Astrocyte (in vitro differentiated cells and primary cell): ENCODE data around the gene SMPD3.

ENCODE experiments used
- EZH2 ChIP-seq: IDR thresholded peaks from 2 replicates; pipeline ENCODE4 v1.6.1; 2012; ENCODE audit warnings: mild to moderate bottlenecking, low read length, inconsistent platforms; ENCODE audit not compliant: insufficient read depth
- TF ChIP-seq, protein P1 (sequence below): IDR thresholded peaks from 2 replicates; pipeline ENCODE4 v1.5.1; 2011; ENCODE audit warnings: low read depth, mild to moderate bottlenecking, inconsistent platforms, low read length, moderate library complexity; ENCODE audit not compliant: insufficient read depth

DNA sequence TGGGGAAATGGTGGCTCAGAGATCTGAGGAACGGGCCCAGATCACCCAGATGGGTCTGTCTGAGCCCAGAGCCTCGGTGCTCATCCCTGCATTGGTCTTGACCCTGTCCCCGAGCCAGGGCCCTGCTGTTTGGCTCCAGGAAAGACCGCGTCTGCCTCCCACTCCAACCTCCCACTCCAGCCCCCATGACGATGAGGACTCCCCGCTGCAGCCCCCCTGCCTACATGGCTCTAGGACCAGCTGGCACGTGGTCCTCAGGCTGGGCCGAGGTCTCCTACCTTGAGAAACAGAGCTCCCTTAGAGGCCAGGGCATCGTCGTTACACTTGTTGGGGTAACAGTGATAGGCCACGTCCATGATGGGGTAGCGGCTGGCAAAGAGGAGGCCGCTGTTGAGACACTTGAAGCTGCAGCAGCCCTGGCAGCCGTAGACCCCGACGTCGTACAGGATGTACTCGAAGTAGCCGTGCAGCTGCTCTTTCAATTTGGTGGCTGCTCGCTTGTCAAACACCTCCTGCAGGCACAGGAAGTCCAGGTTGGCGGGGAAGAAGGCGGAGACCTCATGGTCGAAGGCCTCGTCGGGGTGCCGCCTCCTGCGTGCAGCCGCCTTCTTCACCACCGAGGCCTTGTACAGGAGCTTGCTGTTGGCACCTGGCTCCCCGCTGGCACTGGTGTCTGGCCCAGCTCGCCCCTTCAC, 77.6 kb downstream of the SMPD3 start:
- TF ChIP-seq, protein P1, sequence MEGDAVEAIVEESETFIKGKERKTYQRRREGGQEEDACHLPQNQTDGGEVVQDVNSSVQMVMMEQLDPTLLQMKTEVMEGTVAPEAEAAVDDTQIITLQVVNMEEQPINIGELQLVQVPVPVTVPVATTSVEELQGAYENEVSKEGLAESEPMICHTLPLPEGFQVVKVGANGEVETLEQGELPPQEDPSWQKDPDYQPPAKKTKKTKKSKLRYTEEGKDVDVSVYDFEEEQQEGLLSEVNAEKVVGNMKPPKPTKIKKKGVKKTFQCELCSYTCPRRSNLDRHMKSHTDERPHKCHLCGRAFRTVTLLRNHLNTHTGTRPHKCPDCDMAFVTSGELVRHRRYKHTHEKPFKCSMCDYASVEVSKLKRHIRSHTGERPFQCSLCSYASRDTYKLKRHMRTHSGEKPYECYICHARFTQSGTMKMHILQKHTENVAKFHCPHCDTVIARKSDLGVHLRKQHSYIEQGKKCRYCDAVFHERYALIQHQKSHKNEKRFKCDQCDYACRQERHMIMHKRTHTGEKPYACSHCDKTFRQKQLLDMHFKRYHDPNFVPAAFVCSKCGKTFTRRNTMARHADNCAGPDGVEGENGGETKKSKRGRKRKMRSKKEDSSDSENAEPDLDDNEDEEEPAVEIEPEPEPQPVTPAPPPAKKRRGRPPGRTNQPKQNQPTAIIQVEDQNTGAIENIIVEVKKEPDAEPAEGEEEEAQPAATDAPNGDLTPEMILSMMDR = no peak
- TF ChIP-seq EZH2 = no peak
